ENCODE results near the gene MPZL1.

Gene MPZL1

GRCh38 chr1:167750641-167751040, 28.9 kb downstream of the MPZL1 start:
- H3K36me3 ChIP-seq = no peaks in the 10 kb centered on the region
- no peaks in the 10 kb centered on the region for H3K27me3 ChIP-seq
- no peaks in the 10 kb centered on the region; the same call in 1 of the 2 replicates for H3K4me1 ChIP-seq
- no peaks in the 10 kb centered on the region for H3K9me3 ChIP-seq
- no peak for DNase-seq
- no peak for TF ChIP-seq CTCF (IDR thresholded peaks at IDR 0.05; ENCODE audit: low read depth, low read length)
- no peak overlapping the region for H3K4me3 ChIP-seq (ENCODE audit: low read depth, low read length)

DNA sequence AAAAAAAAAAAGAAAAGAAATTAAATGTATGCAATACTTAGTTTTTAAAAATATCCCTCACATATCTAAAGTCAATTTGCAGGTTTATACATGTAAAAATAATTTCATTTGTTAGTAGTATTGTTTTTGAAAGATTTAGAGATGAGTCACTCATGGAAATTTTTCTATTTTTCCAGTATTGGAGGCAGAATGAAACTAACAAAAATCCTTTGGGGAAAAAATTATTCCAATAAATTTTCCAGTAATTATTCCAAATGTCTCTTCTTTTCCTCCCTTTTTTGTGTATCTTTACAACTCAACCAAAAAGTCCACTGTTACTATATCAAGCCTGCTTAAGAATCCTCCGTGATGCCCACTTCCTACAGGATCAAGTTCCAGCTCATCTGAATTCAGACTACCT, 29.9 kb downstream of the MPZL1 start:
- Histone ChIP-seq H3K4me3 (ENCODE audit: low read depth, low read length) (no peak overlapping the region), H3K27me3 (no peaks in the 10 kb centered on the region), H3K9me3 (no peaks in the 10 kb centered on the region), H3K36me3 (no peaks in the 10 kb centered on the region), H3K4me1 (no peaks in the 10 kb centered on the region; the same call in 1 of the 2 replicates)
- no peak for TF ChIP-seq CTCF (IDR thresholded peaks at IDR 0.05; ENCODE audit: low read depth, low read length)
- DNase-seq = no peak

DNA sequence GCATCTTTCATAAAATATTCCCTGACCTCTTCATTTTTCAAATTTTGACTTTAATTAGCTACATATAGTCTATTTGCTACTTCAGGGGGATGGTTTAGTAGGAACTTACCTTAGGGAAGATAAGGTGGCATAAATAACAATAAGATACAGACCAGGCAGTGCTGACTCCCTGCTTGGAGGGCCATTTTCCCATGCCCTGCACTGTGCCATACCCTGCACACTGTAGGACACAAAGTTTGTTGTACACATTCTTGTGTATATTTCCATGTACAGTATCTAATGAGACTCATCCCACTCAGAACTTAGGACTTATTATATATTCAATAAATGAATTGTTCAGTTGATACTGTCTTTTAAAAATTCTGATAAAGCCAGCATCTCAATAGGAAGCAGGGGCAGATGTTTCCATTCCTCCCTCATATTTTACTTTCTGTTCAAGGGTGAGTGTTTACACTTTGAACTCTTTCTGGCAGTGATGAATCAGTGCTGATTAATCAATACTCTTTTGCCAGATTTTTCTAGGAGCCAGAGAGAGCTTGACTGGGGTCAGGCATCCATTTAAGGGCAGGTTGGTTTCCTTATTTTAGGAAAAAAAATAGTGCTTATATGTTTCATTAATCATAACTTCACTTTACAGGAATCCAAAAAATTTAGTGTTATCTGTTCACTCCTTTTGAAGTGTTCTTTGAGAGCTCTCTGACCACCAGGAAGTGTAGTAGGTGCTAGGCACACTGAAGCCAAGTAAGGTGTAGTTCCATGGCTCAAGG, 30.6 kb downstream of the MPZL1 start:
- Histone ChIP-seq H3K27me3 (no peaks in the 10 kb centered on the region), H3K4me1 (no peaks in the 10 kb centered on the region; the same call in 1 of the 2 replicates), H3K4me3 (ENCODE audit: low read depth, low read length) (no peak overlapping the region), H3K9me3 (no peaks in the 10 kb centered on the region), H3K36me3 (no peaks in the 10 kb centered on the region)
- DNase-seq = no peak
- TF ChIP-seq CTCF (IDR thresholded peaks at IDR 0.05; ENCODE audit: low read depth, low read length) = no peak

DNA sequence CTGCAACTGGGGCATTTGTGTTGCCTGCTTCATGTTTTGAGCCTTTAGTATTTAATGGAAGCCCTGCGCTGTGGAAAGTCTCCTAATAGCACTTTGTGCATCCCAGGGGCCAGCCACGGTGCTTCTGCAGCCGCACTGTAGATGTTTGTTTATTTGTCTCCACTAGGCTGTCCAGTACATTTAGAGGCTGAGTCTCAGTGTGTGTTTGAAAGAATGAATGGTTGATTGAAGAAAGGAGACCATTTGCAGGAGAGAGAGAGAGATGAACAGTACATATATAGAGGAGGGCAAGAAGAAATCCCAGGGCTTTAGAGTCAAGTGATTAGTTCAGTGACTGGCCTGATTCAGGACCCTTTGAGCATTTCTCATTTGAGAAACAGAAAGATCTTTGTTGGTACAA, 33.9 kb downstream of the MPZL1 start:
- Histone ChIP-seq H3K4me3 (ENCODE audit: low read depth, low read length) (no peak overlapping the region), H3K9me3 (no peaks in the 10 kb centered on the region), H3K36me3 (no peaks in the 10 kb centered on the region), H3K4me1 (no peaks in the 10 kb centered on the region), H3K27me3 (no peaks in the 10 kb centered on the region)
- DNase-seq = no peak
- no peak for TF ChIP-seq CTCF (IDR thresholded peaks at IDR 0.05; ENCODE audit: low read depth, low read length)

DNA sequence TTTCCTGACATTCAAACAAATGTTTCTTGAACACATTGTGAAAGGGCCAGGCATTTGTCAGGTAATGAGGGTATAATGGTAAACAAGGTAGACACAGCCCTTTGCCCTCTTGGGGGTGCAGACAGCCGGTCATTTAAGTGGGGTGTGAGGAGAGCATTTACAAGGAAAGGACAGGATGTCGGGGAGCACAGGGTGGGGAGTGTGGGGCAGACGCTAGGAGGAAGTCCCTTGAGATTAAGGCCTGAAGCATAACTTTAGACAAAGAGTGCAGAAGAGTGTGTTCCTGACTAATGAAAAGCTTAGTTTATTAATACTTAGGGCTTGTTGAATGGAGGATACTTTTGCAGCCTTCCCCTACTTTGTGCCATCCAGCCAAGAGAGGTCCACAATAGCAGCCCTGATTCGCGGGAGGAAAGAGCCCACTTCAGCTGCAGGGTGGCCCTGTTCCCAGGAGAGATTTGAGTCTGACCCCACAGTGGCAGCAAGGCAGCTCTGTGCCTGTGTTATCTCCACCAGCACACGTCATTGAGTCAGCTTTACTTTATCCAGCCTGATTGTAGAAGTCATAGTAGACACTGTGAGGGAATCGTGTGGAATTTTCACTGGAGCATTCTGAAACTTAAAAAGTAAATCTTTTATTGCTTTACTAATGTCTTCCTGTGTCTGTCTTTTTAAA, 35.1 kb downstream of the MPZL1 start:
- no peaks in the 10 kb centered on the region for H3K36me3 ChIP-seq
- TF ChIP-seq CTCF (IDR thresholded peaks at IDR 0.05; ENCODE audit: low read depth, low read length) = no peak
- no peaks in the 10 kb centered on the region for H3K27me3 ChIP-seq
- peak; percentile 46 for DNase-seq
- H3K4me1 ChIP-seq = no peaks in the 10 kb centered on the region
- H3K9me3 ChIP-seq = no peaks in the 10 kb centered on the region
- no peak overlapping the region for H3K4me3 ChIP-seq (ENCODE audit: low read depth, low read length)
